Astrocyte (in vitro differentiated cells and primary cell): ENCODE measurements around the gene GRB10.

Experiments
- EZH2 ChIP-seq: IDR thresholded peaks from 2 replicates; pipeline ENCODE4 v1.6.1; 2012; ENCODE audit warnings: mild to moderate bottlenecking, low read length, inconsistent platforms; ENCODE audit not compliant: insufficient read depth
- TF ChIP-seq, protein P1 (sequence below): IDR thresholded peaks from 2 replicates; pipeline ENCODE4 v1.5.1; 2011; ENCODE audit warnings: low read depth, mild to moderate bottlenecking, inconsistent platforms, low read length, moderate library complexity; ENCODE audit not compliant: insufficient read depth

GRCh38 chr7:50614721-50615518, 167.8 kb downstream of the GRB10 start:
- TF ChIP-seq, protein P1, sequence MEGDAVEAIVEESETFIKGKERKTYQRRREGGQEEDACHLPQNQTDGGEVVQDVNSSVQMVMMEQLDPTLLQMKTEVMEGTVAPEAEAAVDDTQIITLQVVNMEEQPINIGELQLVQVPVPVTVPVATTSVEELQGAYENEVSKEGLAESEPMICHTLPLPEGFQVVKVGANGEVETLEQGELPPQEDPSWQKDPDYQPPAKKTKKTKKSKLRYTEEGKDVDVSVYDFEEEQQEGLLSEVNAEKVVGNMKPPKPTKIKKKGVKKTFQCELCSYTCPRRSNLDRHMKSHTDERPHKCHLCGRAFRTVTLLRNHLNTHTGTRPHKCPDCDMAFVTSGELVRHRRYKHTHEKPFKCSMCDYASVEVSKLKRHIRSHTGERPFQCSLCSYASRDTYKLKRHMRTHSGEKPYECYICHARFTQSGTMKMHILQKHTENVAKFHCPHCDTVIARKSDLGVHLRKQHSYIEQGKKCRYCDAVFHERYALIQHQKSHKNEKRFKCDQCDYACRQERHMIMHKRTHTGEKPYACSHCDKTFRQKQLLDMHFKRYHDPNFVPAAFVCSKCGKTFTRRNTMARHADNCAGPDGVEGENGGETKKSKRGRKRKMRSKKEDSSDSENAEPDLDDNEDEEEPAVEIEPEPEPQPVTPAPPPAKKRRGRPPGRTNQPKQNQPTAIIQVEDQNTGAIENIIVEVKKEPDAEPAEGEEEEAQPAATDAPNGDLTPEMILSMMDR: no peak
- no peak for TF ChIP-seq EZH2
